Ascending aorta (tissue), 2 donors: Measurements from ENCODE around the gene MSTO1. TPM values are rescaled to one million over a fixed set of nuclear protein-coding genes. Genes with fewer than 3 reads are reported as not detected.
"Not testable (repeated sequence)": the region's sequence is repeated elsewhere in the genome, so short reads cannot be mapped to it uniquely, and the experiment has no call there.

Experiments
- DNase-seq, 2 donors: peaks; one replicate each; pipeline ENCODE4 v3.0.0-alpha.2; 2019; ENCODE audit warnings: low spot score in 2 of 2
- H3K27ac ChIP-seq, 2 donors: fragments of 200-600 bp; sonication (generic); one replicate each; pipeline ENCODE4 v1.5.1; 2016 to 2017; ENCODE audit warnings: mild to moderate bottlenecking in 1 of 2
- H3K27me3 ChIP-seq: fragments of 200-600 bp; sonication (generic); one replicate; pipeline ENCODE4 v1.5.1; 2017
- H3K36me3 ChIP-seq, 2 donors: fragments of 200-600 bp; sonication (generic); one replicate each; pipeline ENCODE4 v1.5.1; 2016
- H3K4me1 ChIP-seq, 2 donors: fragments of 200-600 bp; sonication (generic); one replicate each; pipeline ENCODE4 v1.5.1; 2016 to 2017; ENCODE audit warnings: mild to moderate bottlenecking in 1 of 2
- H3K4me3 ChIP-seq, 2 donors: fragments of 200-600 bp; sonication (generic); one replicate each; pipeline ENCODE4 v1.5.1; 2016 to 2017; ENCODE audit warnings: mild to moderate bottlenecking in 1 of 2
- H3K9me3 ChIP-seq, 2 donors: fragments of 200-600 bp; sonication (generic); one replicate each; pipeline ENCODE4 v1.5.1; 2016
- intact Hi-C: fragments of 100-400 bp; cut with DNase I; formaldehyde crosslinking; loops from one replicate; pipeline ENCODE4 v1.15.1; 2023
- total RNA-seq: library from RNA; depleted of rRNA; stranded (reverse); fragments of >200 nt; gene quantifications from one replicate; pipeline ENCODE4 v1.1.0, GENCODE V29; 2016
- TF ChIP-seq, protein P1 (sequence below), 3 experiments: fragments of 200-600 bp in 2 of 3; fragments of 450-650 bp in 1 of 3; sonication (generic) in 2 of 3; IDR thresholded peaks; one replicate each; pipeline ENCODE4 v1.5.1; 2016 to 2019; ENCODE audit warnings: antibody characterized with exemption in 3 of 3, mild to moderate bottlenecking in 1 of 3, moderate library complexity in 1 of 3

The MSTO1 gene
- total RNA-seq, 1 donor from 2014 or later: 8.6 TPM

DNA sequence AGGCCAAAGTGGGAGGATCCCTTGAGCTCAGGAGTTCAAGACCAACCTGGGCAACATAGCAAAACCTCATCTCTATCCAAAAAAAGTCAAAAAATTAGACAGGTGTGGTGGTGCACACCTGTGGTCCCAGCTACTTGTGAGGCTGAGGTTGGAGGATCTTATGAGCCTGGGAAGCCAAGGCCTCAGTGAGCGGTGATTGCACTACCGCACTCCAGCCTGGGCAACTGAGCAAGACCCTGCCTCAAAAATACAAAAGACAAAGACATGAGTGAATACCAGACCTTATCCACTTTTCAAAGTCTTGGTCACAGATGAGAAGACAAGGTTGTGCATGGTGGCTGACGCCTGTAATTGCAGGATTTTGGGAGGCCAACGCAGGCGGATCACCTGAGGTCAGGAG lies 13.2 kb upstream of the MSTO1 start:
- intact Hi-C loops: no loop called here
- no peak overlapping the region for H3K4me3 ChIP-seq

GRCh38 chr1:155598842-155599331 lies 11.1 kb upstream of the MSTO1 start:
- no peak overlapping the region for H3K27ac ChIP-seq
- peak overlapping the region in 1 of 2 donors; percentile 43 for H3K4me3 ChIP-seq
- intact Hi-C loops: no loop called here

More for the DNA sequence above, 13.2 kb upstream of the MSTO1 start:
- no peaks in the 10 kb centered on the region for H3K4me1 ChIP-seq
- DNase-seq: no peak
- TF ChIP-seq, protein P1, sequence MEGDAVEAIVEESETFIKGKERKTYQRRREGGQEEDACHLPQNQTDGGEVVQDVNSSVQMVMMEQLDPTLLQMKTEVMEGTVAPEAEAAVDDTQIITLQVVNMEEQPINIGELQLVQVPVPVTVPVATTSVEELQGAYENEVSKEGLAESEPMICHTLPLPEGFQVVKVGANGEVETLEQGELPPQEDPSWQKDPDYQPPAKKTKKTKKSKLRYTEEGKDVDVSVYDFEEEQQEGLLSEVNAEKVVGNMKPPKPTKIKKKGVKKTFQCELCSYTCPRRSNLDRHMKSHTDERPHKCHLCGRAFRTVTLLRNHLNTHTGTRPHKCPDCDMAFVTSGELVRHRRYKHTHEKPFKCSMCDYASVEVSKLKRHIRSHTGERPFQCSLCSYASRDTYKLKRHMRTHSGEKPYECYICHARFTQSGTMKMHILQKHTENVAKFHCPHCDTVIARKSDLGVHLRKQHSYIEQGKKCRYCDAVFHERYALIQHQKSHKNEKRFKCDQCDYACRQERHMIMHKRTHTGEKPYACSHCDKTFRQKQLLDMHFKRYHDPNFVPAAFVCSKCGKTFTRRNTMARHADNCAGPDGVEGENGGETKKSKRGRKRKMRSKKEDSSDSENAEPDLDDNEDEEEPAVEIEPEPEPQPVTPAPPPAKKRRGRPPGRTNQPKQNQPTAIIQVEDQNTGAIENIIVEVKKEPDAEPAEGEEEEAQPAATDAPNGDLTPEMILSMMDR (IDR thresholded peaks at IDR 0.05): no peak
- H3K27me3 ChIP-seq: no peaks in the 10 kb centered on the region
- H3K36me3 ChIP-seq: no peaks in the 10 kb centered on the region
- H3K27ac ChIP-seq: no peak overlapping the region
- H3K9me3 ChIP-seq: no peaks in the 10 kb centered on the region

GRCh38 chr1:155599828-155600572 lies 10.0 kb upstream of the MSTO1 start:
- H3K27me3 ChIP-seq, H3K4me3 ChIP-seq, H3K4me1 ChIP-seq, H3K27ac ChIP-seq, DNase-seq, H3K9me3 ChIP-seq, H3K36me3 ChIP-seq, intact Hi-C loops: not testable (repeated sequence)

More at GRCh38 chr1:155598842-155599331, 11.1 kb upstream of the MSTO1 start:
- no peaks in the 10 kb centered on the region for H3K9me3 ChIP-seq
- no peaks in the 10 kb centered on the region for H3K36me3 ChIP-seq
- TF ChIP-seq, protein P1 (IDR thresholded peaks at IDR 0.05): peak in 1 of 3 experiments; percentile 20
- no peaks in the 10 kb centered on the region for H3K4me1 ChIP-seq
- no peak for DNase-seq
- no peaks in the 10 kb centered on the region for H3K27me3 ChIP-seq

DNA sequence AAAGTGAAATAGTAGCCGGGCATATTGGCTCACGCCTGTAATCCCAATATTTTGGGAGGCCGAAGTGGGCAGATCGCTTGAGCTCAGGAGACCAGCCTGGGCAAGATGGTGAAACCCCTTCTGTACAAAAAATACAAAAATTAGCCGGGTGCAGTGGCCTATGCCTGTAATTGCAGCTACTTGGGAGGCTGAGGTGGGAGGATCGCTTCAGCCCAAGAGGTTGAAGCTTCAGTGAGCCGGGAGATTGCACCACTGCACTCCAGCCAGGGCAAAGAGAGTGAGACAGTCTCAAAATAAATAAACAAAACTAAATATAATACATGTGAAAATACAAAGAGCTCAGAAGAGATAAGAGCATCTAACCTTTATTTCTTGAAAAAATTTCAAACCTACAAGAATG lies 2.3 kb upstream of the MSTO1 start:
- H3K27me3 ChIP-seq: no peaks in the 10 kb centered on the region
- intact Hi-C loops: no loop called here
- TF ChIP-seq, protein P1 (IDR thresholded peaks at IDR 0.05): no peak
- no peaks in the 10 kb centered on the region for H3K4me1 ChIP-seq
- no peak overlapping the region for H3K4me3 ChIP-seq
- DNase-seq: no peak
- H3K36me3 ChIP-seq: peaks cover 5 to 7% of the 10 kb centered on the region in 2 donors
- no peaks in the 10 kb centered on the region for H3K9me3 ChIP-seq
- H3K27ac ChIP-seq: no peak overlapping the region

DNA sequence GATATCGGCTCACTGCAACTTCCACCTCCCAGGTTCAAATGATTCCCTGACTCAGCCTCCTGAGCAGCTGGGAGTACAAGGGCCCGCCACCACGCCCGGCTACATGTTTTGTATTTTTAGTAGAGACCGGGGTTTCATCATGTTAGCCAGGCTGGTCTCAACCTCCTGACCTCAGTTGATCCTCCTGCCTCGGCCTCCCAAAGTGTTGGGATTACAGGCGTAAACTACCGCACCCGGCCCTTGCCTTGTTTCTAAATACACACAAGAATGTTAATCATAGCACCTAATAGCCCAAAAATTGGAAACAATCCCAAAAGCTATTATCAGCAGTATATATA lies 1.2 kb upstream of the MSTO1 start:
- H3K4me3 ChIP-seq: no peak overlapping the region
- DNase-seq: no peak
- TF ChIP-seq, protein P1 (IDR thresholded peaks at IDR 0.05): no peak
- H3K36me3 ChIP-seq: peaks cover 10 to 13% of the 10 kb centered on the region in 2 donors
- no peak overlapping the region for H3K27ac ChIP-seq
- H3K4me1 ChIP-seq: no peaks in the 10 kb centered on the region
- intact Hi-C loops: no loop called here
- no peaks in the 10 kb centered on the region for H3K9me3 ChIP-seq
- H3K27me3 ChIP-seq: no peaks in the 10 kb centered on the region

GRCh38 chr1:155610257-155610647 lies 234 bp downstream of the MSTO1 start:
- not testable (repeated sequence) for H3K27me3 ChIP-seq, DNase-seq, H3K4me1 ChIP-seq, H3K27ac ChIP-seq, H3K9me3 ChIP-seq
- intact Hi-C loops: loop anchor here (1.0 kb wide), 1 partner anchor 286 kb away; no protein-coding TSS in a partner anchor
- Histone ChIP-seq H3K36me3 (peaks cover 10 to 13% of the 10 kb centered on the region in 2 donors), H3K4me3 (peak overlapping the region in 1 of 2 donors; percentile 75)

DNA sequence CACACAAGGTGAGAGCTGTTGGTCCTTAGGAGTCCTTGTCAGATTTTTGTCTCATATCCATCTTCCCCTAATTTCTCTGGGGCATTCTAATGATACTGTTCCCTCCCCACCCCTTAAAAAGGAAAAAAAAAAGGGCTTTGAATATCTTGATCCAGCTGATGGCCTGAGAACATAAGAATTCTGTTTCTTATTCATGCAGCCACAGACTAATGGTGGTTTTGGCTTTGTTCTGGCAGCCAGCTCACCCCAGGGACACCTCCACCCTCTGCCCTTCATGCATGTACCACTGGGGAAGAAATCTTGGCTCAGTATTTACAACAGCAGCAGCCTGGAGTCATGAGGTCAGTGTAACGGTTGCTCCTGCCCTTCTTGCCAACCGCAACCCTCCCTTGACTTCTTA lies 3.2 kb downstream of the MSTO1 start:
- H3K4me3 ChIP-seq, intact Hi-C loops, H3K9me3 ChIP-seq, H3K27me3 ChIP-seq, H3K4me1 ChIP-seq, H3K27ac ChIP-seq, DNase-seq: not testable (repeated sequence)
- H3K36me3 ChIP-seq: peaks cover 10 to 13% of the 10 kb centered on the region in 2 donors
